HepG2 (cell line): Measurements from ENCODE around the gene WDR82. TPM values are rescaled to one million over a fixed set of nuclear protein-coding genes. Genes with fewer than 3 reads are reported as not detected.

Source experiments
- CHCHD3 ChIP-seq: sonication (generic); formaldehyde crosslinking; IDR thresholded peaks from 2 replicates; pipeline ENCODE4 v1.8.0; 2022; ENCODE audit warnings: mild to moderate bottlenecking, missing genetic modification reagents, moderate library complexity
- CREM ChIP-seq, 2 experiments: sonication (generic) in 1 of 2; formaldehyde crosslinking in 1 of 2; IDR thresholded peaks; 2 replicates each; pipeline versions ENCODE4 v1.4.0 to v1.6.1; 2016 to 2020; ENCODE audit warnings: antibody characterized with exemption in 1 of 2, mild to moderate bottlenecking in 1 of 2, missing genetic modification reagents in 1 of 2
- ETV6 ChIP-seq: sonication (generic); formaldehyde crosslinking; conservative IDR thresholded peaks from 2 replicates; pipeline ENCODE4 v1.4.0; 2020; ENCODE audit warnings: missing genetic modification reagents
- FOSL1 ChIP-seq: sonication (generic); formaldehyde crosslinking; IDR thresholded peaks from 2 replicates; pipeline ENCODE4 v1.9.0; 2021; ENCODE audit warnings: missing genetic modification reagents, borderline replicate concordance
- MAZ ChIP-seq, 2 experiments: sonication (generic) in 1 of 2; formaldehyde crosslinking in 1 of 2; IDR thresholded peaks; 2 replicates each; pipeline versions ENCODE4 v1.5.0 to v1.6.1; 2012 to 2020; ENCODE audit warnings: low read depth in 2 of 2, mild to moderate bottlenecking in 2 of 2, borderline replicate concordance in 1 of 2, improper control_type of control experiment in 1 of 2, low read length in 1 of 2, missing genetic modification reagents in 1 of 2, moderate library complexity in 1 of 2
- MTA1 ChIP-seq: sonication (generic); formaldehyde crosslinking; IDR thresholded peaks from 2 replicates; pipeline ENCODE4 v1.4.0; 2020; ENCODE audit warnings: missing genetic modification reagents, mild to moderate bottlenecking, borderline replicate concordance
- MYC ChIP-seq: sonication (generic); formaldehyde crosslinking; IDR thresholded peaks from 2 replicates; pipeline ENCODE4 v1.9.0; 2021; ENCODE audit warnings: missing genetic modification reagents, borderline replicate concordance
- MYPOP ChIP-seq: sonication (generic); formaldehyde crosslinking; IDR thresholded peaks from 2 replicates; pipeline ENCODE4 v1.8.1; 2023; ENCODE audit warnings: mild to moderate bottlenecking, moderate library complexity, missing genetic modification reagents
- SRSF9 ChIP-seq: fragments of 200-400 bp; formaldehyde crosslinking; IDR thresholded peaks from 2 replicates; pipeline ENCODE4 v1.6.1; 2018; ENCODE audit warnings: borderline replicate concordance, mild to moderate bottlenecking, low read depth, low read length; ENCODE audit not compliant: insufficient read depth, poor library complexity, severe bottlenecking
- TBP ChIP-seq: sonication (generic); formaldehyde crosslinking; IDR thresholded peaks from 2 replicates; pipeline ENCODE4 v1.5.0; 2020; ENCODE audit warnings: missing genetic modification reagents
- THRA ChIP-seq: sonication (generic); formaldehyde crosslinking; IDR thresholded peaks from 2 replicates; pipeline ENCODE4 v1.4.0; 2020; ENCODE audit warnings: missing genetic modification reagents, borderline replicate concordance
- ZFP90 ChIP-seq: sonication (generic); formaldehyde crosslinking; IDR thresholded peaks from 2 replicates; pipeline ENCODE4 v1.8.0; 2022; ENCODE audit warnings: missing genetic modification reagents, mild to moderate bottlenecking, inconsistent platforms, borderline replicate concordance
- ZNF180 ChIP-seq: sonication (generic); formaldehyde crosslinking; IDR thresholded peaks from 2 replicates; pipeline ENCODE4 v1.4.0; 2020; ENCODE audit warnings: low read depth, missing genetic modification reagents, borderline replicate concordance
- ZNF382 ChIP-seq: sonication (generic); formaldehyde crosslinking; IDR thresholded peaks from 2 replicates; pipeline ENCODE4 v1.5.0; 2020; ENCODE audit warnings: missing genetic modification reagents, mild to moderate bottlenecking, borderline replicate concordance
- ZNF460 ChIP-seq: sonication (generic); formaldehyde crosslinking; IDR thresholded peaks from 2 replicates; pipeline ENCODE4 v1.5.1; 2020; ENCODE audit warnings: missing genetic modification reagents, mild to moderate bottlenecking, borderline replicate concordance
- ZNF724P ChIP-seq: sonication (generic); formaldehyde crosslinking; IDR thresholded peaks from 2 replicates; pipeline ENCODE4 v1.8.0; 2022; ENCODE audit warnings: missing genetic modification reagents, borderline replicate concordance
- ZNF775 ChIP-seq: sonication (generic); formaldehyde crosslinking; IDR thresholded peaks from 2 replicates; pipeline ENCODE4 v1.4.0; 2020; ENCODE audit warnings: missing genetic modification reagents, mild to moderate bottlenecking, moderate library complexity, borderline replicate concordance
- ZSCAN21 ChIP-seq: sonication (generic); formaldehyde crosslinking; IDR thresholded peaks from 2 replicates; pipeline ENCODE4 v1.8.0; 2022; ENCODE audit warnings: mild to moderate bottlenecking, missing genetic modification reagents, moderate library complexity, borderline replicate concordance
- polyA plus RNA-seq, 8 experiments: library from polyadenylated mRNA; depleted of rRNA in 3 of 8; stranded (reverse) in 7 of 8; unstranded in 1 of 8; fragments of >200 nt; fragmentation: Illumina TruSeq in 4 of 8; extraction: Trizol in 4 of 8; gene quantifications; 2 replicates each; pipeline versions ENCODE4 v1.2.1 to v1.2.3, GENCODE V29; 2011 to 2016; ENCODE audit warnings: low read depth in 4 of 8, missing spikeins in 1 of 8, mixed read lengths in 1 of 8; ENCODE audit not compliant: insufficient read depth in 1 of 8
- total RNA-seq, 5 experiments: library from RNA; depleted of rRNA; stranded (reverse); fragments of >200 nt; fragmentation: Illumina TruSeq; extraction: Trizol; gene quantifications; 2 replicates each; pipeline ENCODE4 v1.2.3, GENCODE V29; 2016; ENCODE audit warnings: low read depth in 1 of 5
- TF ChIP-seq, protein P1 (sequence below): fragments of 450-650 bp; IDR thresholded peaks from 2 replicates; pipeline ENCODE4 v1.6.1; 2016
- TF ChIP-seq, protein P2 (sequence below): sonication (generic); formaldehyde crosslinking; IDR thresholded peaks from 2 replicates; pipeline ENCODE4 v1.4.0; 2020; ENCODE audit warnings: missing genetic modification reagents

The WDR82 gene
- total and polyA plus RNA-seq, 2 of the 13 experiments (the other 11 are each of a cell fraction or from before 2014, with no cell fraction given): 39.1 to 59.5 TPM

GRCh38 chr3:52238761-52239701 is 39.4 kb downstream of the WDR82 start, which contains the start of gene TWF2 (continued):
- TF ChIP-seq MAZ (IDR thresholded peaks at IDR 0.05; ENCODE audit: borderline replicate concordance, low read depth, low read length): no peak
- TF ChIP-seq MAZ (CRISPR knock-in tag; IDR thresholded peaks at IDR 0.05; ENCODE audit: low read depth): peak; percentile 66
- no peak for TF ChIP-seq ZNF180 (CRISPR knock-in tag)
- no peak for TF ChIP-seq ZNF382
- no peak for TF ChIP-seq ZNF775 (CRISPR knock-in tag)
- no peak for TF ChIP-seq SRSF9
- TF ChIP-seq ETV6 (CRISPR knock-in tag): no peak; the same call in 1 of the 2 replicates
- 0 out of 2 replicates have a peak, but pooled peaks have one; percentile 29 for TF ChIP-seq ZNF460
- peak; percentile 87 for TF ChIP-seq ZFP90
- peak; percentile 76; the same call in 1 of the 2 replicates for TF ChIP-seq MTA1 (CRISPR knock-in tag)
- no peak for TF ChIP-seq THRA
- no peak for TF ChIP-seq FOSL1 (CRISPR knock-in tag)
- TF ChIP-seq, protein P1, sequence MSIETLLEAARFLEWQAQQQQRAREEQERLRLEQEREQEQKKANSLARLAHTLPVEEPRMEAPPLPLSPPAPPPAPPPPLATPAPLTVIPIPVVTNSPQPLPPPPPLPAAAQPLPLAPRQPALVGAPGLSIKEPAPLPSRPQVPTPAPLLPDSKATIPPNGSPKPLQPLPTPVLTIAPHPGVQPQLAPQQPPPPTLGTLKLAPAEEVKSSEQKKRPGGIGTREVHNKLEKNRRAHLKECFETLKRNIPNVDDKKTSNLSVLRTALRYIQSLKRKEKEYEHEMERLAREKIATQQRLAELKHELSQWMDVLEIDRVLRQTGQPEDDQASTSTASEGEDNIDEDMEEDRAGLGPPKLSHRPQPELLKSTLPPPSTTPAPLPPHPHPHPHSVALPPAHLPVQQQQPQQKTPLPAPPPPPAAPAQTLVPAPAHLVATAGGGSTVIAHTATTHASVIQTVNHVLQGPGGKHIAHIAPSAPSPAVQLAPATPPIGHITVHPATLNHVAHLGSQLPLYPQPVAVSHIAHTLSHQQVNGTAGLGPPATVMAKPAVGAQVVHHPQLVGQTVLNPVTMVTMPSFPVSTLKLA: no peak
- no peak for TF ChIP-seq ZNF724P
- TF ChIP-seq MYC (CRISPR knock-in tag): peak; percentile 71
- TF ChIP-seq CREM (IDR thresholded peaks at IDR 0.05): no peak
- TF ChIP-seq CREM (CRISPR knock-in tag; IDR thresholded peaks at IDR 0.05): no peak
- TF ChIP-seq, protein P2, sequence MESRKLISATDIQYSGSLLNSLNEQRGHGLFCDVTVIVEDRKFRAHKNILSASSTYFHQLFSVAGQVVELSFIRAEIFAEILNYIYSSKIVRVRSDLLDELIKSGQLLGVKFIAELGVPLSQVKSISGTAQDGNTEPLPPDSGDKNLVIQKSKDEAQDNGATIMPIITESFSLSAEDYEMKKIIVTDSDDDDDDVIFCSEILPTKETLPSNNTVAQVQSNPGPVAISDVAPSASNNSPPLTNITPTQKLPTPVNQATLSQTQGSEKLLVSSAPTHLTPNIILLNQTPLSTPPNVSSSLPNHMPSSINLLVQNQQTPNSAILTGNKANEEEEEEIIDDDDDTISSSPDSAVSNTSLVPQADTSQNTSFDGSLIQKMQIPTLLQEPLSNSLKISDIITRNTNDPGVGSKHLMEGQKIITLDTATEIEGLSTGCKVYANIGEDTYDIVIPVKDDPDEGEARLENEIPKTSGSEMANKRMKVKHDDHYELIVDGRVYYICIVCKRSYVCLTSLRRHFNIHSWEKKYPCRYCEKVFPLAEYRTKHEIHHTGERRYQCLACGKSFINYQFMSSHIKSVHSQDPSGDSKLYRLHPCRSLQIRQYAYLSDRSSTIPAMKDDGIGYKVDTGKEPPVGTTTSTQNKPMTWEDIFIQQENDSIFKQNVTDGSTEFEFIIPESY (CRISPR knock-in tag): no peak
- TF ChIP-seq TBP: no peak
- TF ChIP-seq CHCHD3 (CRISPR knock-in tag): no peak
- peak; percentile 79; the same call in 1 of the 2 replicates for TF ChIP-seq ZSCAN21
- no peak for TF ChIP-seq MYPOP (CRISPR knock-in tag)
